ENCODE results near the gene PSORS1C2. TPM values are rescaled to one million over a fixed set of nuclear protein-coding genes. Genes with fewer than 3 reads are reported as not detected.

The PSORS1C2 gene
- polyA plus RNA-seq, 1 donor (not counting 4 experiments of a cell fraction or from before 2014, with no cell fraction given) = not detected

DNA sequence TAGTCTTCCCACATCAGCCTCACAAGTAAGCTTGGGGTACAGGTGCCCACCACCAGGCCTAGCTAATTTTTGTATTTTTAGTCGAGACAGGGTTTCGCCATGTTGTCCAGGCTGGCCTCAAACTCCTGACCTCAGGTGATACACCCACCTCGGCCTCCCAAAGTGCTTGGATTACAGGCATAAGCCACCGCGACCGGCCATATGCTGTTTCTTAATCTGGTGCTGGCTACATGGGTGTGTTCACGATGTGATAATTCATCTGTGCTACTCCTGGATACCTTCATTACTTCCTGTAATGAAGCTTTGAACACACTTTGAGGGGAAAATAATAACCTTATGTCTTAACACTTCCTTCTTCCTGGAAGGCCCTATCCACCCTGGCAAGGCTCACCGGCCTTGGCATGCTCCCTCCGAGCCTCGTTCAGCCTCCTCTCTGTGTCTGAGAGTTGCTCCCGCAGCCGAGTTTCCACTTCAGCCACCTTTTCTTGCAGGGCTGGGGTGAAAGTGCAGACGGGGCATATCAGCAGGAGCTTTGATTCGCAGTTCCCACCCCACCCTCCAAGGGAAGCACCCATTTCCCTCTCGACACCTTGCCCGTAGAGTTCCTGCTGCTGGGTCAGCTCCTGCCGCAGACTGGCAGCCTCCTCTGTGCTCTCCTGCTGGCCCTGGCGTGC lies 5.6 kb upstream of the PSORS1C2 start:
- no peak for DNase-seq (ENCODE audit: low read depth, low spot score)
- Histone ChIP-seq H3K9me1 (ENCODE audit: control insufficient read depth, extremely low read depth, insufficient read depth, low read length) (no peaks in the 10 kb centered on the region), H3K4me3 (ENCODE audit: control insufficient read depth in 2 of 3, extremely low read depth in 1 of 3, insufficient read depth in 2 of 3, low read depth in 1 of 3, low read length in 3 of 3) (no peak overlapping the region), H3K9ac (ENCODE audit: control insufficient read depth, extremely low read depth, insufficient read depth, low read length) (no peak overlapping the region), H3K27me3 (ENCODE audit: control insufficient read depth, extremely low read depth, insufficient read depth, low read length) (no peaks in the 10 kb centered on the region), H3K27ac (ENCODE audit: control insufficient read depth, insufficient read depth, low read length) (no peak overlapping the region), H3K36me3 (ENCODE audit: control insufficient read depth in 2 of 2, extremely low read depth in 1 of 2, insufficient read depth in 2 of 2, low read length in 2 of 2) (peaks cover 2 to 3% of the 10 kb centered on the region in 2 experiments), H3K4me1 (ENCODE audit: control insufficient read depth, extremely low read depth, insufficient read depth, low read length) (peaks cover 3% of the 10 kb centered on the region), H3K79me2 (ENCODE audit: control insufficient read depth, insufficient read depth, low read length) (no peaks in the 10 kb centered on the region), H4K20me1 (ENCODE audit: control insufficient read depth, extremely low read depth, insufficient read depth, low read length) (no peaks in the 10 kb centered on the region), H2AFZ (ENCODE audit: control insufficient read depth, low read length) (no peak overlapping the region), H3K4me2 (ENCODE audit: control insufficient read depth, extremely low read depth, insufficient read depth, low read depth, low read length) (no peak overlapping the region), H3K9me3 (ENCODE audit: control insufficient read depth, low read depth, low read length) (no peaks in the 10 kb centered on the region)
- dilution Hi-C loops (cut with MboI; ENCODE audit: extremely low pct_ligation_motif_present, low sequenced_read_pairs) = no loop called here
- no peak for TF ChIP-seq EZH2 (IDR thresholded peaks at IDR 0.05; ENCODE audit: low read length)
- TF ChIP-seq, protein P1, sequence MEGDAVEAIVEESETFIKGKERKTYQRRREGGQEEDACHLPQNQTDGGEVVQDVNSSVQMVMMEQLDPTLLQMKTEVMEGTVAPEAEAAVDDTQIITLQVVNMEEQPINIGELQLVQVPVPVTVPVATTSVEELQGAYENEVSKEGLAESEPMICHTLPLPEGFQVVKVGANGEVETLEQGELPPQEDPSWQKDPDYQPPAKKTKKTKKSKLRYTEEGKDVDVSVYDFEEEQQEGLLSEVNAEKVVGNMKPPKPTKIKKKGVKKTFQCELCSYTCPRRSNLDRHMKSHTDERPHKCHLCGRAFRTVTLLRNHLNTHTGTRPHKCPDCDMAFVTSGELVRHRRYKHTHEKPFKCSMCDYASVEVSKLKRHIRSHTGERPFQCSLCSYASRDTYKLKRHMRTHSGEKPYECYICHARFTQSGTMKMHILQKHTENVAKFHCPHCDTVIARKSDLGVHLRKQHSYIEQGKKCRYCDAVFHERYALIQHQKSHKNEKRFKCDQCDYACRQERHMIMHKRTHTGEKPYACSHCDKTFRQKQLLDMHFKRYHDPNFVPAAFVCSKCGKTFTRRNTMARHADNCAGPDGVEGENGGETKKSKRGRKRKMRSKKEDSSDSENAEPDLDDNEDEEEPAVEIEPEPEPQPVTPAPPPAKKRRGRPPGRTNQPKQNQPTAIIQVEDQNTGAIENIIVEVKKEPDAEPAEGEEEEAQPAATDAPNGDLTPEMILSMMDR (optimal IDR thresholded peaks at IDR 0.05 in 1 of 3, IDR thresholded peaks at IDR 0.05 in 1 of 3, conservative IDR thresholded peaks at IDR 0.05 in 1 of 3; ENCODE audit: extremely low read depth in 1 of 3, insufficient read depth in 2 of 3, low read length in 3 of 3) = no peak
- no peak for FAIRE-seq

DNA sequence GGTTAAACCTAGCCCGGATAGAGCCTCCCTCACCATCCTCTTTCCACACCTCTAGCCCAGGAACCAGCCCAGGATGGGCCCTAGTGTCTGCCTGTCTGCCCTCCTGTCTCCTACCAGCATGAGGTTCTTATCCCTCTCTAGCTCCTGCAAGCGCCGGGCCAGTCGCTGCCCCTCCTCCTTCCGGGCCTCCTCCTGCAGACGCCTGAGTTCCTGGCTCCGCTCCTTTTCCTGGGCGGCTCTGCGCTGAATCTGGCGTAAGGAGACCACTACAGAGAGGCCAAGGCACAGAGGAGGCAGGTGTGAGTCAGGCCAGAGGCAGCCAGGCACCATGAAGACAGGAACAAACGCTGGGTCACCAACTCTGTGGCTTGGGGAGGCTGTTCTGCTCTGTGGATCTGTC lies 4.3 kb upstream of the PSORS1C2 start:
- no peak for FAIRE-seq
- no peak overlapping the region for H3K4me2 ChIP-seq (ENCODE audit: control insufficient read depth, extremely low read depth, insufficient read depth, low read depth, low read length)
- TF ChIP-seq EZH2 (IDR thresholded peaks at IDR 0.05; ENCODE audit: low read length) = no peak
- TF ChIP-seq, protein P1 (optimal IDR thresholded peaks at IDR 0.05 in 1 of 3, IDR thresholded peaks at IDR 0.05 in 1 of 3, conservative IDR thresholded peaks at IDR 0.05 in 1 of 3; ENCODE audit: extremely low read depth in 1 of 3, insufficient read depth in 2 of 3, low read length in 3 of 3) = no peak
- H3K79me2 ChIP-seq (ENCODE audit: control insufficient read depth, insufficient read depth, low read length) = no peaks in the 10 kb centered on the region
- peaks cover 2 to 3% of the 10 kb centered on the region in 2 experiments for H3K36me3 ChIP-seq (ENCODE audit: control insufficient read depth in 2 of 2, extremely low read depth in 1 of 2, insufficient read depth in 2 of 2, low read length in 2 of 2)
- H3K9me1 ChIP-seq (ENCODE audit: control insufficient read depth, extremely low read depth, insufficient read depth, low read length) = no peaks in the 10 kb centered on the region
- H3K9me3 ChIP-seq (ENCODE audit: control insufficient read depth, low read depth, low read length) = no peaks in the 10 kb centered on the region
- H3K27me3 ChIP-seq (ENCODE audit: control insufficient read depth, extremely low read depth, insufficient read depth, low read length) = no peaks in the 10 kb centered on the region
- no peaks in the 10 kb centered on the region for H4K20me1 ChIP-seq (ENCODE audit: control insufficient read depth, extremely low read depth, insufficient read depth, low read length)
- no peak overlapping the region for H3K27ac ChIP-seq (ENCODE audit: control insufficient read depth, insufficient read depth, low read length)
- no peak overlapping the region for H3K4me3 ChIP-seq (ENCODE audit: control insufficient read depth in 2 of 3, extremely low read depth in 1 of 3, insufficient read depth in 2 of 3, low read depth in 1 of 3, low read length in 3 of 3)
- peaks cover 7% of the 10 kb centered on the region for H3K4me1 ChIP-seq (ENCODE audit: control insufficient read depth, extremely low read depth, insufficient read depth, low read length)
- H3K9ac ChIP-seq (ENCODE audit: control insufficient read depth, extremely low read depth, insufficient read depth, low read length) = no peak overlapping the region
- no peak for DNase-seq (ENCODE audit: low read depth, low spot score)
- H2AFZ ChIP-seq (ENCODE audit: control insufficient read depth, low read length) = no peak overlapping the region
- dilution Hi-C loops (cut with MboI; ENCODE audit: extremely low pct_ligation_motif_present, low sequenced_read_pairs) = no loop called here

Data from keratinocyte (primary cell).